Measurements from ENCODE around the gene PPEF1. TPM values are rescaled to one million over a fixed set of nuclear protein-coding genes. Genes with fewer than 3 reads are reported as not detected.

PPEF1 gene, protein sequence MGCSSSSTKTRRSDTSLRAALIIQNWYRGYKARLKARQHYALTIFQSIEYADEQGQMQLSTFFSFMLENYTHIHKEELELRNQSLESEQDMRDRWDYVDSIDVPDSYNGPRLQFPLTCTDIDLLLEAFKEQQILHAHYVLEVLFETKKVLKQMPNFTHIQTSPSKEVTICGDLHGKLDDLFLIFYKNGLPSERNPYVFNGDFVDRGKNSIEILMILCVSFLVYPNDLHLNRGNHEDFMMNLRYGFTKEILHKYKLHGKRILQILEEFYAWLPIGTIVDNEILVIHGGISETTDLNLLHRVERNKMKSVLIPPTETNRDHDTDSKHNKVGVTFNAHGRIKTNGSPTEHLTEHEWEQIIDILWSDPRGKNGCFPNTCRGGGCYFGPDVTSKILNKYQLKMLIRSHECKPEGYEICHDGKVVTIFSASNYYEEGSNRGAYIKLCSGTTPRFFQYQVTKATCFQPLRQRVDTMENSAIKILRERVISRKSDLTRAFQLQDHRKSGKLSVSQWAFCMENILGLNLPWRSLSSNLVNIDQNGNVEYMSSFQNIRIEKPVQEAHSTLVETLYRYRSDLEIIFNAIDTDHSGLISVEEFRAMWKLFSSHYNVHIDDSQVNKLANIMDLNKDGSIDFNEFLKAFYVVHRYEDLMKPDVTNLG
- polyA plus RNA-seq (ENCODE audit: insufficient read length in 4 of 4) = under 1 TPM; 0.49 to 0.96 (median 0.63) TPM

GRCh38 chrX:18707426-18708049, at the start of gene PPEF1:
PPEF1 (plus strand) TSS chrX:18707645; CDS start chrX:18707781, 136 bp downstream.
- DNase-seq (ENCODE audit: low read depth in 4 of 4, low spot score in 2 of 4) = no peak

DNA sequence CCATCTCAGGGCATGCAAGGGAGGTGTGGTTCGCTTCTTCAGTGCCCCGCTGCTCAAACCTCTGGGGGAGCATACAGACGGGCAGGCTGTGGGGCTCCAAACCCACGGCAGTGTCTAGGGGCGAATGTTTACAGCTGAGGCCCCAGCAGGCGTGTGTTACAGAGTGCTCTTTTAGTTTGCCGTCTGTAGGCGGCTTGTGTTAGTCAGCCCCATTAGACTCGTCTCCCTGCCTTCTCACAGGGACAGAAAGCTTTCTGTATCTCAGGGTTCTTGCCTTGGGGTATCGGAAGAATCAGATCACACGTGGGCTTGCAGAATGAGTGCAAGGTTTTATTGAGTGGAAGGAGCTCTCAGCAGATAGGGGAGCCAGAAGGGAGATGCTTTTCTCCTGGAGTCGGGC, 46.2 kb upstream of the PPEF1 start:
- DNase-seq (ENCODE audit: low read depth in 4 of 4, low spot score in 2 of 4) = no peak

GRCh38 chrX:18664947-18665346, 42.5 kb upstream of the PPEF1 start:
- no peak for DNase-seq (ENCODE audit: low read depth in 4 of 4, low spot score in 2 of 4)

- no peak for DNase-seq (ENCODE audit: low read depth in 4 of 4, low spot score in 2 of 4)
These were observed 40.8 kb upstream of the PPEF1 start for GRCh38 chrX:18666614-18667013.

- DNase-seq (ENCODE audit: low read depth in 4 of 4, low spot score in 2 of 4) = no peak
These were observed 39.2 kb upstream of the PPEF1 start for GRCh38 chrX:18668071-18668835.

GRCh38 chrX:18672008-18672407, 35.4 kb upstream of the PPEF1 start, which contains the start of gene RS1:
RS1 (minus strand) TSS chrX:18672108; CDS start chrX:18672068, 40 bp downstream.
- no peak for DNase-seq (ENCODE audit: low read depth in 4 of 4, low spot score in 2 of 4)

DNA sequence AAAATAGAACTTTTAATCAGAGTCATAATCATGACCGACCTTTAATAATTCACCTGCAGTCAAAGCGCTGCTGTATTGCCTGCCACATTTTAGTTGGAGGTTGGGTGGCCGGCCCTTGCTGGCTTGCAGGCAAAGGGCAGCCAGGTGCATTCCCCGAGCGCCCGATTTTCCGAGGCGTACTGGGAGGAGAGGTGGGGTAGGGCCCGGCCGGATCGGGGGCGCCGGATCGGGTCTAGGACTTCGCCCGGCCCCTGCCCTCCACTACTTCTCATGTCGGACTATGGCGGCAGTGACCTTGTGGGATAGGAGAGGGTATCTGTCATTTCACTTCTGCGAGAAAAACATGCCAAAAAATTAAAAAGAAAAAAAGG, 33.0 kb upstream of the PPEF1 start:
- DNase-seq (ENCODE audit: low read depth in 4 of 4, low spot score in 2 of 4) = no peak

DNA sequence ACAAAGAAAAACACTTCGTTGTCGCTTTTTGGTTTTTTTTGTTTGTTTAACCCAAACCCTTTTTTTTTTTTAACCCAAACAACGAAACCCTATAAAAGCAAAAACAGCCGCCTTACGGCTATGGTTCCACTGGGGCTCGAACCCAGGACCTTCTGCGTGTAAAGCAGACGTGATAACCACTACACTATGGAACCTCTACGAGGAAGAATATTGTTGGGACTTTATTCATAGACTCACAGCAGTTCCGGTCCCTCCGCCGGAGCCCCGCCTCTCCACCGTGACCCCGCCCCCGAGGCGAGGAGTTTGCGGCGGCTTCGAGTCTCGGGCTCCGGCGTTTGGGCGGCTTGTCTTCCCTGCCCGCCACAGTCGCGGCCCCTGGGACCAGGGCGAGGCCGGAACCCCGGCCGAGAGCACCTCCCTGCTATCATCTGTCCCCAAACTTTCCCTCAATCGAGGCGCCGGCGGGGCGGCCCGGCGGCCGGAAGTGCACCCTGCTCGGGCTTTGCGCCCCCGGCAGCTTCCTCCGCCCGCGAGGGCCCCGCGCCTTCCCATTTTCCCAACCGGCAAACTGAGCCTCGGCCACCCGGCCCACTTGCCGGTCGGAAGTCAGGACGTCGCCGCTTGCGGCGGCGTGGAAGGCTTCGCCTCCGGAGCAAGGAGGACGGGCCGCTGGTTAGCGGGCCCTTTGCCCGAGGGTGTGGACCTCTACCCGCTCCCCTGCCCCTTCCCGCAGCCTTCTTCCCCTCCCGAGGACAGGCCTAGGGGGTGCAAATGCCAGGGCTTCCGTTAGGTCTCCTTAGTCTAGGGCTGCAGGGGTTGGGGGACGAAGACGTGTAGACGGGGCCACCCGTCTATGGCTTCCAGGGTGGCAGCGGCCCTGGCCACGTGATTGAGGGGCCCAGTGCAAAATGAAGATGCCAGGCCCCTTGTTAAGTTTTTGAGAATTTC, 32.4 kb upstream of the PPEF1 start:
- DNase-seq (ENCODE audit: low read depth in 4 of 4, low spot score in 2 of 4) = peak; percentile 53 to 67 (median 58)

DNA sequence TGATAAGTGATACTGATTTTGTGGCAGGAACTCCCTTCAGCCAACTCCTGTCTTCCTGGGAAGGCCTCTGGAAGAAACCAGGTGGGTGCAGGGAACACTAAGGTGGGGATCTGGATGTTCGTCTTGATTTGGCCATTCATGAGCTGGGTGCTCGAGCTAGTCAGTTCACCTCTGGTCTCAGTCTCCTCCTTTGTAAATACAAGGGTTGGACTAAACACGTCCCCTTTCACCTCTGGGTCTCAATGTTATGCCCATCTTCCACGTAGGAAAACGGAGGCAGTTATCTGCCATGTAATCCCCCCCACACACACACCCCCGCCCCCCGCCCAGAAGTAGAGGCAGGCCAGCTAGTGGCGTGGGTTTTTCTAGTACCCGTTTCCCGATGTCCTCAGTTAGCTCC, 31.4 kb upstream of the PPEF1 start:
- DNase-seq (ENCODE audit: low read depth in 4 of 4, low spot score in 2 of 4) = no peak

GRCh38 chrX:18676470-18676869, 31.0 kb upstream of the PPEF1 start:
- no peak for DNase-seq (ENCODE audit: low read depth in 4 of 4, low spot score in 2 of 4)

DNA sequence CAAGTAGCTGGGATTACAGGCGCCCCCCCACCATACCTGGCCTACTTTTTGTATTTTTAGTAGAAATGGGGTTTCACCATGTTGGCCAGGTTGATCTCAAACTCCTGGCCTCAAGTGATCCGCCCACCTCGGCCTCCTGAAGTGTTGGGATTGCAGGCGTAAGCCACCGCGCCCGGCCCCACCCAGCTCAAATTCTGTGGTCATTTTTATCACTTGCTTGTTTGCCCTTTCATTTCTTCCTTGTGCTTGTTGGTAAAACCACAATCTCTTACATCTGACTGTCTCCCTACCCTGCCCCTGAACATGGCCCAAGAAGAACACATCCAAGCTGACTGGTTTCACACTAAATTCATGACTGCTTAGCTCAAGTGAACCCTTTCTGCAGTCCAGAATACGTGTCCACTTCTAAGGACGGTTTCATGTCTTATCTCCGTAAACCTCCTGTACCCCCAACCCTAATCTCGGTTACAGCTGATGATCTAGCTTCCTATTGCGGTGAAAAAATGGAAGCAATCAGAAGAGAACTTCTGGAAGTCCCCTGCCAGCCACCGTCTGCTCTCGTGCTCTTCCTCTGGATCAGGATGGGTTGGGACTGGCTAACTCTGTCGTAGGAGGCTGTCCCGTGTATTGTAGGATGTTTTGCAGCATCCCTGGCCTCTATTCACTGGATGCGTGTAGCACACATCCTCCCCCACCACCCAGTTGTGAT, 30.1 kb upstream of the PPEF1 start:
- DNase-seq (ENCODE audit: low read depth in 4 of 4, low spot score in 2 of 4) = no peak

DNA sequence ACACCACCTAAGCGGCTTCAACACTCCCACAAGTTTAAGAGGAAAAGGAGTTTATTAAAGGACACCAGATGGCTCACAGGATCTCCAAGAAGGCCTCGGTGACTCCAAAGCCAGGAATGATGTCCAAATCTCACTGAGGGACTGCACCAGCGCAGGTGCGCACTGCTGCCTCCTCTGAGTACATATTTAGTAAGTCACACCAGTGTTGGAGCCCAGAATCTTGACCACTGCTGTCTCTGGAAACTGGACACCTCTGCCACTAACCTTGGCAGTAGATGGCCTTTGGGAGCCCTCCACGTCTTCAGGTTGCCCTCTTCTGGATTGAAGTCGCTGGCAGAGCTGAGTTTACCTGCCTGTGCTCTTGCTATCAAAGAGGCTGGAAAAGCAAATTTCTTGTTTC, 25.4 kb upstream of the PPEF1 start:
- DNase-seq (ENCODE audit: low read depth in 4 of 4, low spot score in 2 of 4) = no peak

DNA sequence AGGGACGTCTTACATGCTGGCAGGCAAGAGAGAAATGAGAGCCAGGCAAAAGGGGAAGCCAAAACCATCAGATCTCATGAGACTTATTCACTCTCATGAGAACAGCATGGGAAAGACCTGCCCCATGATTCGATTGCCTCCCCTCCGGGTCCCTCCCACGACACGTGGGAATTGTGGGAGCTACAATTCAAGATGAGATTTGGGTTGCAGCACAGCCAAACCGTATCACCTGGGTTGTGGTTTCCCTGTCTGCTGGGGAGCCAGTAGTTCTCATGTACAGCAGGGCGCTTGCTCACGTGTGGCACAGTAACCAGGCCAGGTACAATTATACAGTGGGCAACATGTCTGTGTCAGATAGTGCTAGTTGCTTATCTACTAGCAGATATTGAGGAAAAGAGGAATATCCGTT, 24.5 kb upstream of the PPEF1 start:
- DNase-seq (ENCODE audit: low read depth in 4 of 4, low spot score in 2 of 4) = no peak

- no peak for DNase-seq (ENCODE audit: low read depth in 4 of 4, low spot score in 2 of 4)
These were observed 19.5 kb upstream of the PPEF1 start for GRCh38 chrX:18687856-18688495.

DNA sequence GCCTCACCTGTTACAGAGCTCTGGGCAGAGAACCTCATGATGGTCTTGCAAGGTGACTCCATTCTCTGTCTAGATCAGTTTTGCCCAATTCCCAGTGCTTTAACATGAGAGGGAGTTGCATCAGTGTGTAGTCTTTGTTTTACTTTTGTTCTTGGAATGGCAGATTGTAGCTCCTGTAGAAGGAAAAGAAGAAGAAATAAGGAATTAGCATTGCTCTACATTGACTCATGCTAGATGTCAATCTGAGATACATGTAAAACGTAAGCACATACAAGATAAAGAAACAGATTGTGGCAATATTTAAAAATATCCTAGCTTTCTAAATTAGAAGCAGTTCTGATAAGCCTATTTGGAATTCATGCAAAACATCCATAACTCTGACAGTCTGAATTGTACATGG, 16.0 kb upstream of the PPEF1 start:
- no peak for DNase-seq (ENCODE audit: low read depth in 4 of 4, low spot score in 2 of 4)

DNA sequence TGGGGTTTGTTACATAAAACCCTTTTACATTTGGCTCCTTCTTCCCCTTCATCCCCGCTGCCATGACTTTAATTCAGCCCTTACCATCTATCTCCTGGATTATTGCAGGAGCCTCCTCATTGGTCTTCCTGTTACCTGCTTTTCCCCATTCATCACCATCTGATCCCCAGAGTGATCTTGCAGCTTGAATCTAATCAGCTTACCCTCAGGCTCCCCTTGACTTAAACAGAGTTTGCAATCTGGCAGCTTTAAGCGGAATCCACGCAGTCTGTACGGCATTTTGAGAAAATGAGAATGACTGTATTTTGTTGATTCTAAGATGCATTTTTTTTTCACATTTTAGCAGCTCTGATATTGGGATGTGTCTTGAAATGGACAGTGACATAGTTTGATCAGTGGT, 14.9 kb upstream of the PPEF1 start:
- no peak for DNase-seq (ENCODE audit: low read depth in 4 of 4, low spot score in 2 of 4)

- DNase-seq (ENCODE audit: low read depth in 4 of 4, low spot score in 2 of 4) = no peak
These were observed 10.8 kb upstream of the PPEF1 start for GRCh38 chrX:18696653-18697052.

DNA sequence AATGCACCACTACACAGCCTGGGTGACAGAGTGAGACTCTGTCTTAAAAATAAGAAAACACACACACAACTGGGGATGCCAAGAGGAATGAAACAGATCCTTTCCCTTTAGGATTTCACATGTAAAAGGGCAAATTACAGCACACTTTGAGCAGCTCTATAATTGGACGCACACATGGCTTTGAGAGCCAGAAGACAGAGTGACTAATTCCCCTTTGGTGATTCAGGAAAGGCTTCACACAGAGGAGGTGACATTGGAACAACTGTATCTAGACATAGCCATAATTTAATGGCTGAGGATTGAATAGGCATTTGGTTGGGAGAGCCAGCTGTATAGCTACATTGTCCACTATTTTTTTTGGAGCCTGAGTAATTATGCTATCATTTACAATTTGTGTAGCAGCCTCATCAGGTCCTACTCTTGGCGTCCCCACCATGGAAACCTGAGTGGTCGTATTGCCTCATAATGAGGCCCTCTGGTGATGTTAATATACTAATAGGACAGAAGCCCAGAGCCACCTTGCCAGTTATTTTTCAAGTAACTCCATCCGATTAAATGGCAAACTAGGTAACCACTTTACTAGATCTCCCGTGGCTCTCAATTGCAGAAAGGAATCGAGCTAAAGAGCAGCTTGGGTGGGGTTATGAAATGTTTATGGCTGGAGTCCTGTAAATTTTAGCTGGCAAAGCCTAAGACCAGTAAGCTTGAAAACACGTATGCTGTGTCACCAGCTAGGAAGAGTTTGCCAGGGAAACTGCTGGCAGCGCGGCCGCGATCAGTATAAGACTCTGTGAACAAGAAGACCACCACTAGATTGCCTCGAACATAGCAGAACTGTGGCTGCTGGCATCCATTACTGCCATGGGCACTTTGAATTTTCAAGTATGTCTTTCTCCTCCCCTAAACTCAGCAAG, 8.5 kb upstream of the PPEF1 start:
- no peak for DNase-seq (ENCODE audit: low read depth in 4 of 4, low spot score in 2 of 4)

Measured in left renal cortex interstitium (tissue), 4 donors.